SH-SY5Y (cell line): ENCODE measurements around the gene SPSB1.

Experiments
- GATA2 ChIP-seq: IDR thresholded peaks from 2 replicates; pipeline ENCODE4 v1.6.1; 2011; ENCODE audit warnings: mild to moderate bottlenecking, low read depth, low read length
- GATA3 ChIP-seq: IDR thresholded peaks from 2 replicates; pipeline ENCODE4 v1.6.1; 2011; ENCODE audit warnings: low read depth, mild to moderate bottlenecking, low read length, moderate library complexity

DNA sequence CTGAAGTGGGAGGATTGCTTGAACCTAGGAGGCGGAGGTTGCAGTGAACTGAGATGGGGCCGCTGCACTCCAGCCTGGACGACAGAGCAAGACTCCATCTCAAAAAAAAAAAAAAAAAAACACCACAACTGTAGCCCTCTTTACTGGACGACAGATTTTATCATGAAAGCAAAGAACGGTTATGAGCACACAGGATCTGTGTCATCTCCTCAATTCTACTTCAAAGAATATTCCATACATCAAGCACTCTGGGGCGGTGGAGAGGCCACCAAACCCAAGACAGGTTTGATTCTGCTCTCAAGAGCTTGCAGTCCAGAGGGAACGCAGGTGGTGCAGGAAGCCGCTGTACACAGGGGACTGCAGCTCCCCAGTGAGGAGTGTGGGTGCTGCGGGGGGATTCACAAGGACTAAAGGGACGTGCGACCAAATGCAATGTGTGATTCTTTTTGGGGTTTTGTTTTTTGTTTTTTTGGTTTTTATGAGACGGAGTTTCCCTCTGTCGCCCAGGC lies 110.1 kb downstream of the SPSB1 start:
- TF ChIP-seq GATA2 (no peak), GATA3 (no peak)
